Thyroid gland (tissue), 4 donors: ENCODE results near the gene TIGD2. TPM values are rescaled to one million over a fixed set of nuclear protein-coding genes. Genes with fewer than 3 reads are reported as not detected.

Experiments used
- DNase-seq, 2 donors: peaks; one replicate each; pipeline ENCODE4 v3.0.0-alpha.2; 2019
- H3K27ac ChIP-seq, 3 donors: fragments of 200-600 bp; sonication (generic); 1 replicate in 2 of 3; 2 replicates in 1 of 3; pipeline ENCODE4 v1.5.1; 2016 to 2019; ENCODE audit warnings: mild to moderate bottlenecking in 1 of 3, moderate library complexity in 1 of 3
- H3K27me3 ChIP-seq: fragments of 200-600 bp; sonication (generic); one replicate; pipeline ENCODE4 v1.5.1; 2019
- H3K36me3 ChIP-seq, 2 donors: fragments of 200-600 bp; sonication (generic); one replicate each; pipeline ENCODE4 v1.5.1; 2016 to 2019
- H3K4me1 ChIP-seq, 2 donors: fragments of 200-600 bp; sonication (generic); one replicate each; pipeline ENCODE4 v1.5.1; 2017 to 2019
- H3K4me3 ChIP-seq, 3 donors: fragments of 200-600 bp; sonication (generic); replicated peaks in 1 of 3; 1 replicate in 2 of 3; 2 replicates in 1 of 3; pipeline ENCODE4 v1.5.1; 2016; ENCODE audit warnings: mild to moderate bottlenecking in 1 of 3
- H3K9me3 ChIP-seq: fragments of 200-600 bp; sonication (generic); one replicate; pipeline ENCODE4 v1.5.1; 2017
- CTCF ChIP-seq, 6 experiments: fragments of 200-600 bp in 3 of 6; fragments of 450-650 bp in 3 of 6; sonication (generic) in 3 of 6; IDR thresholded peaks; one replicate each; pipeline ENCODE4 v1.5.1; 2016 to 2019; ENCODE audit warnings: antibody characterized with exemption in 6 of 6, mild to moderate bottlenecking in 2 of 6, inconsistent platforms in 1 of 6, moderate library complexity in 1 of 6
- POLR2A ChIP-seq, 2 donors: fragments of 450-650 bp; IDR thresholded peaks; one replicate each; pipeline ENCODE4 v1.6.1; 2017; ENCODE audit warnings: antibody characterized with exemption in 2 of 2, mild to moderate bottlenecking in 2 of 2, moderate library complexity in 1 of 2
- WGBS, 2 donors: methylation state at CpG; one replicate each; pipeline ENCODE4 v1.1.5; 2017; 5-methylcytosine and 5-hydroxymethylcytosine counted together
- intact Hi-C: fragments of 100-400 bp; cut with DNase I; formaldehyde crosslinking; loops from one replicate; pipeline ENCODE4 v1.15.1; 2023
- small RNA-seq: library from RNA; depleted of rRNA; stranded (forward); fragments of <200 nt; gene quantifications from one replicate; pipeline ENCODE3, GENCODE V24; 2016
- total RNA-seq, 4 donors: library from RNA; depleted of rRNA; stranded (reverse); fragments of >200 nt; gene quantifications; one replicate each; pipeline ENCODE4 v1.2.3, GENCODE V29; 2016

TIGD2 gene
- total RNA-seq, 4 donors from 2014 or later = 5.5 to 8.0 (median 7.2) TPM

GRCh38 chr4:89161841-89162240 is 50.5 kb downstream of the TIGD2 start:
- Histone ChIP-seq H3K27ac (no peak overlapping the region), H3K4me1 (peaks cover 3 to 9% of the 10 kb centered on the region in 2 donors), H3K4me3 (no peak overlapping the region), H3K36me3 (no peaks in the 10 kb centered on the region), H3K9me3 (no peaks in the 10 kb centered on the region), H3K27me3 (no peaks in the 10 kb centered on the region)
- WGBS, 2 donors = 84 to 89% methylated on average over 2 of the region's 2 CpGs
- no peak for TF ChIP-seq CTCF (IDR thresholded peaks at IDR 0.05)
- no peak for TF ChIP-seq POLR2A (IDR thresholded peaks at IDR 0.05)
- intact Hi-C loops = no loop called here
- DNase-seq = no peak

GRCh38 chr4:89162496-89162895 is 51.2 kb downstream of the TIGD2 start:
- H3K27ac ChIP-seq = no peak overlapping the region
- 65 to 66% methylated on average over 3 of the region's 3 CpGs for WGBS, 2 donors
- DNase-seq = no peak
- H3K4me1 ChIP-seq = peaks cover 3 to 9% of the 10 kb centered on the region in 2 donors
- TF ChIP-seq CTCF (IDR thresholded peaks at IDR 0.05) (no peak), POLR2A (IDR thresholded peaks at IDR 0.05) (no peak)
- H3K9me3 ChIP-seq = no peaks in the 10 kb centered on the region
- H3K27me3 ChIP-seq = no peaks in the 10 kb centered on the region
- H3K4me3 ChIP-seq = no peak overlapping the region
- intact Hi-C loops = no loop called here
- no peaks in the 10 kb centered on the region for H3K36me3 ChIP-seq

GRCh38 chr4:89162987-89163386 is 51.7 kb downstream of the TIGD2 start:
- 93 to 98% methylated on average over 4 of the region's 4 CpGs for WGBS, 2 donors
- intact Hi-C loops = no loop called here
- H3K27me3 ChIP-seq = no peaks in the 10 kb centered on the region
- no peak overlapping the region for H3K4me3 ChIP-seq
- TF ChIP-seq POLR2A (IDR thresholded peaks at IDR 0.05) (no peak), CTCF (IDR thresholded peaks at IDR 0.05) (no peak)
- H3K9me3 ChIP-seq = no peaks in the 10 kb centered on the region
- no peaks in the 10 kb centered on the region for H3K36me3 ChIP-seq
- DNase-seq = no peak
- no peak overlapping the region for H3K27ac ChIP-seq
- H3K4me1 ChIP-seq = peaks cover 3 to 9% of the 10 kb centered on the region in 2 donors

- Histone ChIP-seq H3K27me3 (no peaks in the 10 kb centered on the region), H3K4me1 (peaks cover 0 to 7% of the 10 kb centered on the region in 2 donors), H3K27ac (no peak overlapping the region), H3K36me3 (no peaks in the 10 kb centered on the region), H3K4me3 (no peak overlapping the region), H3K9me3 (no peaks in the 10 kb centered on the region)
- TF ChIP-seq CTCF (IDR thresholded peaks at IDR 0.05) = no peak
- no peak for TF ChIP-seq POLR2A (IDR thresholded peaks at IDR 0.05)
- intact Hi-C loops = no loop called here
- DNase-seq = no peak
- 39 to 70% methylated on average over 2 of the region's 2 CpGs for WGBS, 2 donors
Observed at GRCh38 chr4:89164400-89164799, 53.1 kb downstream of the TIGD2 start.

Small RNA genes lying within 50 kb of the gene (small RNA-seq; reads per million reads assigned to genes)
- gene RNU6-907P = not detected

Other genes with a start within 250 kb of the TIGD2 start
- gene FAM13A, start 54.3 kb upstream of the TIGD2 start, total RNA-seq = 100 to 1,000 TPM; 157 to 327 (median 202) TPM
- 1 to 10 TPM; 1.2 to 7.5 (median 4.0) TPM for gene GPRIN3, start 196.3 kb downstream of the TIGD2 start, total RNA-seq